Keratinocyte (primary cell): ENCODE data around the gene DNAJC8. TPM values are rescaled to one million over a fixed set of nuclear protein-coding genes. Genes with fewer than 3 reads are reported as not detected.

Experiments used
- DNase-seq: peaks from one replicate; pipeline ENCODE4 v3.0.0-alpha.2; 2011; ENCODE audit warnings: low read depth, missing footprints, low spot score
- FAIRE-seq: peaks from 2 replicates; lab custom pipeline; 2011; peaks lifted over from hg19 to GRCh38; lab: Jason Lieb, UNC
- H2AFZ ChIP-seq: 2 replicates; pipeline ENCODE4 v1.6.0; 2012; ENCODE audit warnings: low read length, control low read depth, inconsistent platforms; ENCODE audit not compliant: control insufficient read depth
- H3K27ac ChIP-seq: 2 replicates; pipeline ENCODE4 v1.5.1; 2011; ENCODE audit warnings: low read length; ENCODE audit not compliant: control insufficient read depth, insufficient read depth
- H3K27me3 ChIP-seq: 3 replicates; pipeline ENCODE4 v1.6.0; 2011; ENCODE audit warnings: low read length; ENCODE audit not compliant: control insufficient read depth, insufficient read depth; ENCODE audit errors: extremely low read depth
- H3K36me3 ChIP-seq, 2 experiments: 2 replicates in 1 of 2; 3 replicates in 1 of 2; pipeline ENCODE4 v1.5.1; 2011; ENCODE audit warnings: low read length in 2 of 2, mild to moderate bottlenecking in 1 of 2; ENCODE audit not compliant: control insufficient read depth in 2 of 2, insufficient read depth in 2 of 2; ENCODE audit errors: extremely low read depth in 1 of 2
- H3K4me1 ChIP-seq: 3 replicates; pipeline ENCODE4 v1.5.1; 2011; ENCODE audit warnings: low read length; ENCODE audit not compliant: control insufficient read depth, insufficient read depth; ENCODE audit errors: extremely low read depth
- H3K4me2 ChIP-seq: 3 replicates; pipeline ENCODE4 v1.6.0; 2011; ENCODE audit warnings: low read depth, low read length; ENCODE audit not compliant: control insufficient read depth, insufficient read depth; ENCODE audit errors: extremely low read depth
- H3K4me3 ChIP-seq, 3 experiments: fragments of 200-600 bp in 1 of 3; sonication (generic) in 1 of 3; 2 replicates in 2 of 3; 3 replicates in 1 of 3; pipeline ENCODE4 v1.5.1; 2011 to 2016; ENCODE audit warnings: low read length in 3 of 3, mild to moderate bottlenecking in 3 of 3, control low read depth in 2 of 3, inconsistent platforms in 1 of 3, low read depth in 1 of 3, mixed read lengths in 1 of 3, mixed run types in 1 of 3, moderate library complexity in 1 of 3; ENCODE audit not compliant: control insufficient read depth in 2 of 3, insufficient read depth in 2 of 3; ENCODE audit errors: extremely low read depth in 1 of 3
- H3K79me2 ChIP-seq: 2 replicates; pipeline ENCODE4 v1.6.0; 2012; ENCODE audit warnings: low read length; ENCODE audit not compliant: control insufficient read depth, insufficient read depth
- H3K9ac ChIP-seq: 3 replicates; pipeline ENCODE4 v1.6.0; 2011; ENCODE audit warnings: low read length; ENCODE audit not compliant: control insufficient read depth, insufficient read depth; ENCODE audit errors: extremely low read depth
- H3K9me1 ChIP-seq: 3 replicates; pipeline ENCODE4 v1.6.0; 2011; ENCODE audit warnings: low read length; ENCODE audit not compliant: control insufficient read depth, insufficient read depth; ENCODE audit errors: extremely low read depth
- H3K9me3 ChIP-seq: 2 replicates; pipeline ENCODE4 v1.5.1; 2012; ENCODE audit warnings: low read depth, low read length; ENCODE audit not compliant: control insufficient read depth
- H4K20me1 ChIP-seq: 3 replicates; pipeline ENCODE4 v1.6.0; 2011; ENCODE audit warnings: low read length; ENCODE audit not compliant: control insufficient read depth, insufficient read depth; ENCODE audit errors: extremely low read depth
- EZH2 ChIP-seq: IDR thresholded peaks from one replicate; pipeline ENCODE4 v1.6.1; 2012; ENCODE audit warnings: inconsistent platforms, mild to moderate bottlenecking, low read length, moderate library complexity
- dilution Hi-C: fragments of 300-500 bp; cut with MboI; formaldehyde crosslinking; loops from one replicate; pipeline ENCODE4 v1.7.0; 2020; ENCODE audit warnings: low sequenced_read_pairs; ENCODE audit not compliant: extremely low pct_ligation_motif_present
- polyA plus RNA-seq, 5 experiments: library from polyadenylated mRNA; depleted of rRNA in 3 of 5; stranded (reverse) in 3 of 5; stranded (forward) in 1 of 5; unstranded in 1 of 5; fragments of >200 nt; gene quantifications; 1 replicate in 1 of 5; 2 replicates in 3 of 5; 3 replicates in 1 of 5; pipeline versions ENCODE4 v1.2.1 to v1.2.3, GENCODE V29; 2011 to 2012; ENCODE audit warnings: missing spikeins in 2 of 5, low read depth in 1 of 5, low replicate concordance in 1 of 5
- TF ChIP-seq, protein P1 (sequence below), 3 experiments: IDR thresholded peaks in 1 of 3; conservative IDR thresholded peaks in 1 of 3; optimal IDR thresholded peaks in 1 of 3; 2 replicates in 2 of 3; 3 replicates in 1 of 3; pipeline versions ENCODE3 to v1.5.1; 2011; ENCODE audit warnings: low read length in 3 of 3, mild to moderate bottlenecking in 3 of 3, moderate library complexity in 2 of 3, control low read depth in 1 of 3, inconsistent platforms in 1 of 3; ENCODE audit not compliant: insufficient read depth in 2 of 3; ENCODE audit errors: extremely low read depth in 1 of 3

DNAJC8 gene
- polyA plus RNA-seq, 1 donor (not counting 4 experiments of a cell fraction or from before 2014, with no cell fraction given) = 104 TPM

DNA sequence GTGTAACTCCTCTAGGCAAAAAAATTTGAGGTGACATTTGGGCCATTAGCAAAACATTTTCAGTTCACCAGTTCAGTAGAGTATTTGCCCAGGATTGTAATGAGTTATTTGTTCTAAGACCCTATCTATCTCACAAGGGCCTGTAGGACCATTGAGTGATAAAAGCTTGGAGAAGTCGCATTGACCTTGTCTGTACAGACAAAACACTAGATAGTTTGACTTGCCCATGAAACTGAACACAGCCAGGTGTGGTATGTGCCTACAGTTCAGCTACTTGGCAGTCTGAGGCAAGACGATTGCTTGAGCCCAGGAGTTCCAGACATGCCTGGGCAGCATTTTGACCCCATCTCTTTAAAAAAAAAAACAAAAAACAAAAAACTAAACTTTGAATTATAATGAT is 6.2 kb upstream of the DNAJC8 start:
- Histone ChIP-seq H4K20me1 (no peaks in the 10 kb centered on the region), H3K4me1 (peaks cover 47% of the 10 kb centered on the region), H3K4me2 (peak overlapping the region; percentile 31), H2AFZ (no peak overlapping the region), H3K9me3 (no peaks in the 10 kb centered on the region), H3K9ac (no peak overlapping the region), H3K9me1 (no peaks in the 10 kb centered on the region), H3K4me3 (no peak overlapping the region), H3K36me3 (peaks cover 6 to 7% of the 10 kb centered on the region in 2 experiments), H3K27ac (peak overlapping the region; percentile 24), H3K79me2 (peaks cover 22% of the 10 kb centered on the region), H3K27me3 (no peaks in the 10 kb centered on the region)
- FAIRE-seq (no peak), DNase-seq (no peak)
- TF ChIP-seq, protein P1, sequence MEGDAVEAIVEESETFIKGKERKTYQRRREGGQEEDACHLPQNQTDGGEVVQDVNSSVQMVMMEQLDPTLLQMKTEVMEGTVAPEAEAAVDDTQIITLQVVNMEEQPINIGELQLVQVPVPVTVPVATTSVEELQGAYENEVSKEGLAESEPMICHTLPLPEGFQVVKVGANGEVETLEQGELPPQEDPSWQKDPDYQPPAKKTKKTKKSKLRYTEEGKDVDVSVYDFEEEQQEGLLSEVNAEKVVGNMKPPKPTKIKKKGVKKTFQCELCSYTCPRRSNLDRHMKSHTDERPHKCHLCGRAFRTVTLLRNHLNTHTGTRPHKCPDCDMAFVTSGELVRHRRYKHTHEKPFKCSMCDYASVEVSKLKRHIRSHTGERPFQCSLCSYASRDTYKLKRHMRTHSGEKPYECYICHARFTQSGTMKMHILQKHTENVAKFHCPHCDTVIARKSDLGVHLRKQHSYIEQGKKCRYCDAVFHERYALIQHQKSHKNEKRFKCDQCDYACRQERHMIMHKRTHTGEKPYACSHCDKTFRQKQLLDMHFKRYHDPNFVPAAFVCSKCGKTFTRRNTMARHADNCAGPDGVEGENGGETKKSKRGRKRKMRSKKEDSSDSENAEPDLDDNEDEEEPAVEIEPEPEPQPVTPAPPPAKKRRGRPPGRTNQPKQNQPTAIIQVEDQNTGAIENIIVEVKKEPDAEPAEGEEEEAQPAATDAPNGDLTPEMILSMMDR (optimal IDR thresholded peaks at IDR 0.05 in 1 of 3, IDR thresholded peaks at IDR 0.05 in 1 of 3, conservative IDR thresholded peaks at IDR 0.05 in 1 of 3; ENCODE audit: extremely low read depth in 1 of 3, insufficient read depth in 2 of 3, low read length in 3 of 3) = no peak
- no peak for TF ChIP-seq EZH2
- dilution Hi-C loops = no loop called here

DNA sequence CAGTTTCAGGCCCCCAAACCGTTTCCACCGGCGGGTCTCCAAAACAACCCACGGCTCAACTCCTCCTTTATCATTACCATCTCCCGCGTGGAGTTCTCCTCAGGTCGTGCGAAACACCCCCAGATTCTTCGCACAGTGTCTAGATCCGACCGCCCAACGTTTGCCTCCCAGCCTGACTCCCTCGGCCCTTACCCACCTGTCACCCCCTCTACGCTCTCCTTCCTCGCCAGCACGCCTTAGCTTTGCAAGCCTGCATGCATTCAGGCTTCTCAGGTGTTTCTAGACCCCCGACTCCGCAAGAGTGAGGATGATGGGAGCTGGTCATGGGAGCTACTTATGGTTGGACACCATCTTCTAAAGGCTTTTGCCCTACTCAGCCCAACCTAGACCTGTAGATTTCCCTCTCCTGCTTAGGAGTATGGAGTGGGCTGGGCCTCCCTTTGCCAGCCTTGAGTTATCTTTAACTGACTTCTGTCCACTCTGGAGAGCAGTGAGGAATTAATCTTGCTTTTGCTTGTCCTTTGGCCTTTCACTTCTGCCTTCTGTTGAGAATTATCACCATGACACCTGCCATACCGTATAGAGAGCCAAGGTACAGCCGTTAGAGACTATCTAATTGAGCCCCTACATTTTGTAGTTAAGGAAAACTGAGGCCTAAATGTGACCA is 4.0 kb upstream of the DNAJC8 start:
- Histone ChIP-seq H3K9me1 (no peaks in the 10 kb centered on the region), H3K79me2 (peaks cover 33% of the 10 kb centered on the region), H3K9ac (peak overlapping the region; percentile 86), H2AFZ (peak overlapping the region; percentile 97), H3K4me1 (peaks cover 33% of the 10 kb centered on the region), H3K4me2 (peak overlapping the region; percentile 85), H3K9me3 (no peaks in the 10 kb centered on the region), H3K27ac (peak overlapping the region; percentile 78), H3K27me3 (no peaks in the 10 kb centered on the region), H3K36me3 (peaks cover 6 to 7% of the 10 kb centered on the region in 2 experiments), H4K20me1 (no peaks in the 10 kb centered on the region), H3K4me3 (peak overlapping the region; percentile 74 to 88 (median 83))
- FAIRE-seq = no peak
- DNase-seq = no peak
- dilution Hi-C loops = no loop called here
- TF ChIP-seq, protein P1 (optimal IDR thresholded peaks at IDR 0.05 in 1 of 3, IDR thresholded peaks at IDR 0.05 in 1 of 3, conservative IDR thresholded peaks at IDR 0.05 in 1 of 3; ENCODE audit: extremely low read depth in 1 of 3, insufficient read depth in 2 of 3, low read length in 3 of 3) = no peak
- TF ChIP-seq EZH2 = no peak
